WERI-Rb-1 (cell line): Measurements from ENCODE around the gene MFAP3.
"Not testable (repeated sequence)": the region's sequence is repeated elsewhere in the genome, so short reads cannot be mapped to it uniquely, and the experiment has no call there.

ENCODE experiments used
- DNase-seq: peaks from one replicate; pipeline ENCODE4 v3.0.0-alpha.2; 2020
- H3K27ac ChIP-seq: fragments of 250-450 bp; sonication (Bioruptor Pico); 2 replicates; pipeline ENCODE4 v1.5.1; 2020; ENCODE audit warnings: mild to moderate bottlenecking, moderate library complexity
- H3K27me3 ChIP-seq: fragments of 250-450 bp; sonication (Bioruptor Pico); 2 replicates; pipeline ENCODE4 v1.5.1; 2021; ENCODE audit warnings: mild to moderate bottlenecking, low read depth, moderate library complexity; ENCODE audit not compliant: insufficient read depth, severe bottlenecking
- H3K36me3 ChIP-seq: fragments of 250-450 bp; sonication (Bioruptor Pico); 2 replicates; pipeline ENCODE4 v1.5.1; 2020; ENCODE audit warnings: mild to moderate bottlenecking, moderate library complexity
- H3K4me3 ChIP-seq: 2 replicates; pipeline ENCODE4 v1.5.1; 2011; ENCODE audit warnings: low read depth, mild to moderate bottlenecking, control low read depth, low read length
- H3K9me3 ChIP-seq: fragments of 250-450 bp; sonication (Bioruptor Pico); 2 replicates; pipeline ENCODE4 v1.5.1; 2021; ENCODE audit warnings: mild to moderate bottlenecking, moderate library complexity; ENCODE audit not compliant: severe bottlenecking
- CTCF ChIP-seq: IDR thresholded peaks from 2 replicates; pipeline ENCODE4 v1.5.1; 2011; ENCODE audit warnings: low read depth, mild to moderate bottlenecking, control low read depth, inconsistent platforms, low read length

Gene MFAP3

GRCh38 chr5:154000703-154001102, 38.1 kb upstream of the MFAP3 start:
- H3K9me3 ChIP-seq, result peaks cover 6% of the 10 kb centered on the region
- DNase-seq, result no peak
- TF ChIP-seq CTCF, result no peak
- no peak overlapping the region for H3K4me3 ChIP-seq
- H3K36me3 ChIP-seq, result peaks cover 5% of the 10 kb centered on the region; the same call in 1 of the 2 replicates
- H3K27ac ChIP-seq, result no peak overlapping the region
- no peaks in the 10 kb centered on the region for H3K27me3 ChIP-seq

GRCh38 chr5:154002093-154002492, 36.7 kb upstream of the MFAP3 start:
- peaks cover 4% of the 10 kb centered on the region; the same call in 1 of the 2 replicates for H3K36me3 ChIP-seq
- peaks cover 6% of the 10 kb centered on the region for H3K9me3 ChIP-seq
- no peak overlapping the region for H3K4me3 ChIP-seq
- DNase-seq, result no peak
- no peaks in the 10 kb centered on the region for H3K27me3 ChIP-seq
- TF ChIP-seq CTCF, result no peak
- no peak overlapping the region for H3K27ac ChIP-seq

- H3K4me3 ChIP-seq, result no peak overlapping the region
- no peaks in the 10 kb centered on the region for H3K27me3 ChIP-seq
- TF ChIP-seq CTCF, result no peak
- peaks cover 6% of the 10 kb centered on the region for H3K9me3 ChIP-seq
- no peak for DNase-seq
- H3K27ac ChIP-seq, result no peak overlapping the region
- no peaks in the 10 kb centered on the region for H3K36me3 ChIP-seq
Measured at GRCh38 chr5:154002511-154003020, 36.2 kb upstream of the MFAP3 start.

- no peaks in the 10 kb centered on the region for H3K27me3 ChIP-seq
- no peak overlapping the region for H3K27ac ChIP-seq
- no peak for TF ChIP-seq CTCF
- no peaks in the 10 kb centered on the region for H3K36me3 ChIP-seq
- no peak for DNase-seq
- no peaks in the 10 kb centered on the region for H3K9me3 ChIP-seq
- H3K4me3 ChIP-seq, result no peak overlapping the region
Measured at GRCh38 chr5:154005648-154006047, 33.1 kb upstream of the MFAP3 start.

- peaks cover 7% of the 10 kb centered on the region for H3K36me3 ChIP-seq
- no peaks in the 10 kb centered on the region for H3K9me3 ChIP-seq
- H3K27me3 ChIP-seq, result no peaks in the 10 kb centered on the region
- no peak overlapping the region for H3K27ac ChIP-seq
- no peak for TF ChIP-seq CTCF
- H3K4me3 ChIP-seq, result no peak overlapping the region
- DNase-seq, result no peak
Measured at GRCh38 chr5:154010660-154011059, 28.1 kb upstream of the MFAP3 start.

GRCh38 chr5:154015071-154015693, 23.6 kb upstream of the MFAP3 start:
- Histone ChIP-seq H3K4me3 (no peak overlapping the region), H3K27me3 (no peaks in the 10 kb centered on the region), H3K36me3 (peaks cover 8% of the 10 kb centered on the region), H3K27ac (no peak overlapping the region), H3K9me3 (no peaks in the 10 kb centered on the region)
- no peak for DNase-seq
- no peak for TF ChIP-seq CTCF

GRCh38 chr5:154018919-154019318, 19.8 kb upstream of the MFAP3 start:
- not testable (repeated sequence) for H3K9me3 ChIP-seq, H3K27me3 ChIP-seq, DNase-seq, H3K4me3 ChIP-seq, H3K36me3 ChIP-seq, H3K27ac ChIP-seq
